ENCODE measurements around the gene UBXN2A. TPM values are rescaled to one million over a fixed set of nuclear protein-coding genes. Genes with fewer than 3 reads are reported as not detected.
A peak's percentile ranks its signal among the peaks of the same experiment; 100 is the strongest.

The UBXN2A gene
- total RNA-seq, 1 donor from 2014 or later: 18.5 TPM

DNA sequence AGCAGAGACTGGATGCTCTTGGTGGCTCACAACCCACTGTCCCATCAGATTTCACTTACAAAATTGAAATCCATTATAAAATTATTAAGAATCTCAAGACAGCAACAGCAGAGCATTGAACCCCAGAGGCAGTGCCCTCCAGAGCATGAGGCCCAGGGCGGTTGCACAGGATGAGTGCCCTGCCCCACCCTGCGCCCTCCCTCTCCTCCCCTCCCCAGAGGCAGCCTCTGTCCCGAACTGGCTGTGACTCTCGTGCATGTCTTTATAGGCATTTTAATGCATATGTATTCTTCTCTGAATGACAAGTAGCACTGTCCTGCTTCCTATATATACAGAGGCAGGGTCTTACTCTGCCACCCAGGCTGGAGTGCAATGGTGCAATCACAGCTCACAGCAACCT is 80.0 kb downstream of the UBXN2A start:
- intact Hi-C loops (cut with micrococcal nuclease): no loop called here
- H3K27ac ChIP-seq (replicated peaks): no peak overlapping the region
- no peak overlapping the region for H3K4me3 ChIP-seq
- no peaks in the 10 kb centered on the region for H3K9me3 ChIP-seq (replicated peaks)
- TF ChIP-seq, protein P1, sequence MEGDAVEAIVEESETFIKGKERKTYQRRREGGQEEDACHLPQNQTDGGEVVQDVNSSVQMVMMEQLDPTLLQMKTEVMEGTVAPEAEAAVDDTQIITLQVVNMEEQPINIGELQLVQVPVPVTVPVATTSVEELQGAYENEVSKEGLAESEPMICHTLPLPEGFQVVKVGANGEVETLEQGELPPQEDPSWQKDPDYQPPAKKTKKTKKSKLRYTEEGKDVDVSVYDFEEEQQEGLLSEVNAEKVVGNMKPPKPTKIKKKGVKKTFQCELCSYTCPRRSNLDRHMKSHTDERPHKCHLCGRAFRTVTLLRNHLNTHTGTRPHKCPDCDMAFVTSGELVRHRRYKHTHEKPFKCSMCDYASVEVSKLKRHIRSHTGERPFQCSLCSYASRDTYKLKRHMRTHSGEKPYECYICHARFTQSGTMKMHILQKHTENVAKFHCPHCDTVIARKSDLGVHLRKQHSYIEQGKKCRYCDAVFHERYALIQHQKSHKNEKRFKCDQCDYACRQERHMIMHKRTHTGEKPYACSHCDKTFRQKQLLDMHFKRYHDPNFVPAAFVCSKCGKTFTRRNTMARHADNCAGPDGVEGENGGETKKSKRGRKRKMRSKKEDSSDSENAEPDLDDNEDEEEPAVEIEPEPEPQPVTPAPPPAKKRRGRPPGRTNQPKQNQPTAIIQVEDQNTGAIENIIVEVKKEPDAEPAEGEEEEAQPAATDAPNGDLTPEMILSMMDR (IDR thresholded peaks at IDR 0.05; ENCODE audit: borderline replicate concordance): no peak
- no peaks in the 10 kb centered on the region for H3K27me3 ChIP-seq (ENCODE audit: low read depth)
- no peak for DNase-seq
- peaks cover 15% of the 10 kb centered on the region for H3K36me3 ChIP-seq
- no peaks in the 10 kb centered on the region for H3K4me1 ChIP-seq

DNA sequence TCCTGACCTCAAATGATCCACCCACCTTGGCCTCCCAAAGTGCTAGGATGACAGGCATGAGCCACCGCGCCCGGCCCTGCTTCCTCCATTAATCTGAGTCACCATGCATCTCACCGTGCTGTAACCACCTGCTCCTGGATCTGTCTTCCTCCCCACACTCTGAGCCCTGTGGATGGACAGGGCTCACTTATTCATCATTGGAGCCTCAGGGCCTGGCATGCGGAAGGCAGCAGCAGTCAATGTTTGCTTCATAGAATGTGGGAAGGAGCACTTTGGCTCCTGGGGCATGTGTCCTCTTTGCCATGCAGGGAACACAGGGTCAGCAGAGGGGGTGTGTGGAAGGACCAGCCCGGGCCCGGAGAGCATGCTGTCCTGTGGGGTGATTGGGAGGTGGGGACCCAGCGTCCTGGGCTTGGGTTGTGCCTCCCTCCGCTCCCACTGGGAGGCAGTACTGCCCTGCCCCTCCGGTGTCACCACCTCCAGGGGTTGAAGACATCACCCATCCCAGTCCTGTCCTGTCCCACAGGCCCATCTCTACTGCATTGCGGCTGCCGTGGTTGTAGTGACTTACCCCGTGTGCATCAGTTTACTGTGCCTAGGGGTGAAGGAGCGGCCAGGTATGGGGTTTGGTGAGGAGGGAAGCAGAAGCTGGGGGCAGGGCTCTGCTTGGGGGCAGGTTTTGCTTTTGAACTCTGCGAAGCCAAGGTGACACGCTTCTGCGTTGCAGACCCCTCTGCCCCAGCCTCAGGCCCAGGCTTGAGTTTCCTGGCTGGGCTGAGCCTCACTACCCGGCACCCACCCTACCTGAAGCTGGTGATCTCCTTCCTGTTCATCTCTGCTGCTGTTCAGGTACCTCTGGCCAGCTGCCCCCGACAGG is 81.1 kb downstream of the UBXN2A start:
- H3K4me3 ChIP-seq: no peak overlapping the region
- intact Hi-C loops (cut with micrococcal nuclease): no loop called here
- TF ChIP-seq, protein P1 (IDR thresholded peaks at IDR 0.05; ENCODE audit: borderline replicate concordance): peak; percentile 31

DNA sequence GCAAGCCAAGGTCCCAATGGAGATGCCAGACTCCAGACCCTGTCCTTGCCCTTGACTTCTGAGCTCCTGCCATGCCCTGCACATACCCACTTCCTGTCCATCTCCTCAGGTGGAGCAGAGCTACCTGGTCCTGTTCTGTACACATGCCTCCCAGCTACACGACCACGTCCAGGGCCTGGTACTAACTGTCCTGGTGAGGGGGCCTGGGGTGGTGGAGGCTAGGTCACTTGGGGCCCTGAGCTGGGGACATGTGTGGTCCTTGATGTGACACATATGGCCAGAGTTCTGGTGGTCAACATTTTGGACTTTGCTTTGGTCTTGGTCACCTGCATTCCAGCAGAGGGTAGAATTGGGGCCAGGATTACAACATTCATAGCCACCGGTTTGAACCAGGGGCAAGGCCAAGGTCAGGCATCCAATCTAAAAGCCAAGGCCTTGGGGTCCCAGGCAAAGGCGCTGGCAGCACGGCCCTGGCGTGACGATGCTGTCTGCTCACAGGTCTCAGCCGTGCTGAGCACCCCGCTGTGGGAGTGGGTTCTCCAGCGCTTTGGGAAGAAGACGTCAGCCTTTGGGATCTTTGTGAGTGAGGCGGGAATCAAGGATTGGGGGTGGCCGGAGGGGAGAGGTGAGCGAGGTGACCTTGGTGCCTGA is 82.2 kb downstream of the UBXN2A start:
- H3K4me1 ChIP-seq: no peaks in the 10 kb centered on the region
- H3K27me3 ChIP-seq (ENCODE audit: low read depth): no peaks in the 10 kb centered on the region
- H3K4me3 ChIP-seq: no peak overlapping the region
- DNase-seq: no peak
- no peaks in the 10 kb centered on the region for H3K9me3 ChIP-seq (replicated peaks)
- H3K36me3 ChIP-seq: peaks cover 28% of the 10 kb centered on the region
- H3K27ac ChIP-seq (replicated peaks): no peak overlapping the region
- TF ChIP-seq, protein P1 (IDR thresholded peaks at IDR 0.05; ENCODE audit: borderline replicate concordance): no peak
- intact Hi-C loops (cut with micrococcal nuclease): no loop called here

More for the DNA sequence above, 81.1 kb downstream of the UBXN2A start:
- Histone ChIP-seq H3K27ac (replicated peaks) (no peak overlapping the region), H3K9me3 (replicated peaks) (no peaks in the 10 kb centered on the region), H3K27me3 (ENCODE audit: low read depth) (no peaks in the 10 kb centered on the region), H3K4me1 (no peaks in the 10 kb centered on the region), H3K36me3 (peaks cover 18% of the 10 kb centered on the region)
- no peak for DNase-seq

DNA sequence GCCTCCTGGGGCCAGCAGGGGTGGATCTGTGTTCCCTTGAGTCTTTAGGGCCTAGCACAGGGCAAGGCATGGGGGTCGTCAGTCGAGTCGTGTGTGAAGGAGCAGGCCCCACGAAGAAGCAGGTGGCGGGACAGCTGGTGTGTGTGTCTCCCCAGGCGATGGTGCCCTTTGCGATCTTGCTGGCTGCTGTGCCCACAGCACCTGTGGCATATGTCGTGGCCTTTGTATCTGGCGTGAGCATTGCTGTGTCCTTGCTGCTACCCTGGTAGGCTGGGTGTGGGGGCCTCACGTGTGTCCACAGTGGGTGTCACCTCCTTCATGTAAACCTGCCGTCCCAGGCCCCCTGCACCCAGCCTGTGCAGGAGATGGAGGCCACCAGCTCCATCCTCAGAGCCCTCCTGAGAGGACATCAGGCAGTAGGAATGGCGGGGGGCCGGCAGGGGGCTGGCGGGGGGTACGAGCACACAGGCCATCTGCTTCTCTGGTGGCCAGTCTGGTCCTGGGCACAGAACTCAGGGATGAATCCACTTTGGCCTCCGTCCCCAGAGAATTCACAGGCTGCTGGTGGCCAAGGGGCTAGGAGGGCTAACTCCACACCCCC is 82.8 kb downstream of the UBXN2A start:
- no peak overlapping the region for H3K27ac ChIP-seq (replicated peaks)
- H3K9me3 ChIP-seq (replicated peaks): no peaks in the 10 kb centered on the region
- H3K4me3 ChIP-seq: no peak overlapping the region
- no peaks in the 10 kb centered on the region for H3K27me3 ChIP-seq (ENCODE audit: low read depth)
- intact Hi-C loops (cut with micrococcal nuclease): no loop called here
- DNase-seq: no peak
- peaks cover 31% of the 10 kb centered on the region for H3K36me3 ChIP-seq
- no peaks in the 10 kb centered on the region for H3K4me1 ChIP-seq
- TF ChIP-seq, protein P1 (IDR thresholded peaks at IDR 0.05; ENCODE audit: borderline replicate concordance): no peak

DNA sequence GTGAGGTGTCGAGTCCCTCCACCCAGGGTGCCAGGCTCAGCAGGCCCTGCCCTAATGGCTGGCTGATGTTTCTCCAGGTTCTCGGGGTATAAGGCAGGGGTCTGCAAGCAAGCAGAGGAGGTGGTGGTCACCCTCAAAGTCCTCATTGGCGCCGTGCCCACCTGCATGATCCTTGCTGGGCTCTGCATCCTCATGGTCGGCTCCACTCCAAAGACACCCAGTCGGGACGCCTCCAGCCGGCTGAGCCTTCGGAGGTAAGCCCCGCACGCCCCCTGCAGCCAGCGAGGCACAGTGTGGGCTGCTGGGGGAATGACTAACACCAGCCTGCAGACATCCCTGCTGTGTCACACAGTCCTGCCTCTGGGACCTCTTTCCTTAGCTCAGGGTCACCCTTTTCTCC is 83.8 kb downstream of the UBXN2A start:
- no peaks in the 10 kb centered on the region for H3K27me3 ChIP-seq (ENCODE audit: low read depth)
- H3K27ac ChIP-seq (replicated peaks): no peak overlapping the region
- DNase-seq: no peak
- TF ChIP-seq, protein P1 (IDR thresholded peaks at IDR 0.05; ENCODE audit: borderline replicate concordance): peak; percentile 16
- H3K4me3 ChIP-seq: no peak overlapping the region
- H3K36me3 ChIP-seq: peaks cover 40% of the 10 kb centered on the region
- no peaks in the 10 kb centered on the region for H3K9me3 ChIP-seq (replicated peaks)
- intact Hi-C loops (cut with micrococcal nuclease): no loop called here
- H3K4me1 ChIP-seq: no peaks in the 10 kb centered on the region

Data from left ventricle myocardium inferior (tissue), 1 donor.